HCT116 (cell line): Measurements from ENCODE around the gene RAPGEF3. TPM values are rescaled to one million over a fixed set of nuclear protein-coding genes. Genes with fewer than 3 reads are reported as not detected.
A peak's percentile ranks its signal among the peaks of the same experiment; 100 is the strongest.

Experiments
- ATAC-seq: fragments of 200-7000 bp; cut with Tn5 transposase; 2 replicates; pipeline ENCODE4 v1.9.1; 2020; ENCODE audit warnings: mild to moderate bottlenecking, moderate library complexity
- BruUV-seq: library from RNA; stranded (reverse); fragments of 400-500 nt; replicated peaks from 2 replicates; lab custom pipeline; 2021; lab: Mats Ljungman, UMichigan
- CTCF ChIA-PET: fragments of 300-600 bp; sonication (Branson Sonifier 250); formaldehyde crosslinking; loops from one replicate; lab custom pipeline; 2021; ENCODE audit warnings: antibody characterized with exemption; lab: Charles Lee
- POLR2A ChIA-PET: fragments of 300-600, 350-600 bp; sonication (Branson Sonifier 250); formaldehyde crosslinking; loops from one replicate; lab custom pipeline; 2021; ENCODE audit warnings: antibody characterized with exemption; lab: Charles Lee
- RAD21 ChIA-PET, 2 experiments: fragments of 300-600 bp; sonication (Branson Sonifier 250); formaldehyde crosslinking; loops; one replicate each; lab custom pipeline; 2023; ENCODE audit warnings: low total read pairs in 2 of 2; ENCODE audit not compliant: uncharacterized antibody in 2 of 2, unreplicated experiment in 2 of 2, low non-redundant PET in 1 of 2; lab: Charles Lee
- DNase-seq: peaks from one replicate; pipeline ENCODE4 v3.0.0-alpha.2; 2010; ENCODE audit warnings: low read depth, low spot score
- H2AFZ ChIP-seq: fragments of 200-600 bp; shearing (Covaris generic), sonication (generic); 2 replicates; pipeline ENCODE4 v1.6.1; 2017; ENCODE audit warnings: low read depth, mixed run types, mixed read lengths, antibody characterized with exemption, low read length; ENCODE audit not compliant: poor library complexity, severe bottlenecking
- H3K27ac ChIP-seq: 2 replicates; pipeline ENCODE4 v1.5.1; 2012; ENCODE audit warnings: low read depth, low read length
- H3K27me3 ChIP-seq: fragments of 200-600 bp; sonication (generic); 2 replicates; pipeline ENCODE4 v1.6.1; 2016; ENCODE audit warnings: mixed run types, low read length, mixed read lengths; ENCODE audit not compliant: insufficient read depth
- H3K36me3 ChIP-seq, 2 experiments: fragments of 200-500 bp in 1 of 2; fragments of 200-600 bp in 1 of 2; sonication (Bioruptor generic) in 1 of 2; sonication (generic) in 1 of 2; 2 replicates each; pipeline versions ENCODE4 v1.5.1 to v1.6.1; 2014 to 2016; ENCODE audit warnings: low read length in 2 of 2, inconsistent platforms in 1 of 2, mixed read lengths in 1 of 2, mixed run types in 1 of 2; ENCODE audit not compliant: insufficient read depth in 2 of 2, control insufficient read depth in 1 of 2
- H3K4me1 ChIP-seq, 2 experiments: fragments of 200-600 bp in 1 of 2; sonication (generic) in 1 of 2; 2 replicates each; pipeline versions ENCODE4 v1.5.1 to v1.6.1; 2012 to 2017; ENCODE audit warnings: low read length in 2 of 2, inconsistent platforms in 1 of 2, mild to moderate bottlenecking in 1 of 2, mixed read lengths in 1 of 2, mixed run types in 1 of 2, moderate library complexity in 1 of 2; ENCODE audit not compliant: insufficient read depth in 2 of 2, control insufficient read depth in 1 of 2
- H3K4me2 ChIP-seq: fragments of 200-600 bp; sonication (generic); 2 replicates; pipeline ENCODE4 v1.6.1; 2017; ENCODE audit warnings: mixed run types, low read length, mixed read lengths
- H3K4me3 ChIP-seq, 2 experiments: fragments of 200-600 bp in 1 of 2; sonication (generic) in 1 of 2; replicated peaks in 1 of 2; 2 replicates each; pipeline ENCODE4 v1.5.1; 2011 to 2016; ENCODE audit warnings: low read length in 2 of 2, control low read depth in 1 of 2, low read depth in 1 of 2, mild to moderate bottlenecking in 1 of 2, mixed read lengths in 1 of 2, mixed run types in 1 of 2
- H3K79me2 ChIP-seq: fragments of 200-600 bp; sonication (generic); 2 replicates; pipeline ENCODE4 v1.6.1; 2017; ENCODE audit warnings: mild to moderate bottlenecking, mixed run types, low read length, moderate library complexity, mixed read lengths; ENCODE audit not compliant: insufficient read depth
- H3K9ac ChIP-seq: fragments of 200-600 bp; sonication (generic); 2 replicates; pipeline ENCODE4 v1.6.1; 2016; ENCODE audit warnings: low read length, mixed read lengths
- H3K9me2 ChIP-seq: fragments of 200-600 bp; sonication (generic), shearing (Covaris generic); 2 replicates; pipeline ENCODE4 v1.6.1; 2017; ENCODE audit warnings: mixed run types, mild to moderate bottlenecking, moderate library complexity; ENCODE audit not compliant: insufficient read depth
- H3K9me3 ChIP-seq, 2 experiments: fragments of 200-500 bp in 1 of 2; fragments of 200-600 bp in 1 of 2; sonication (Bioruptor generic) in 1 of 2; sonication (generic) in 1 of 2; 2 replicates each; pipeline ENCODE4 v1.6.1; 2014 to 2017; ENCODE audit warnings: low read length in 2 of 2, mixed read lengths in 2 of 2, inconsistent platforms in 1 of 2, low read depth in 1 of 2, mild to moderate bottlenecking in 1 of 2, mixed run types in 1 of 2, moderate library complexity in 1 of 2; ENCODE audit not compliant: control insufficient read depth in 1 of 2, insufficient read depth in 1 of 2
- H4K20me1 ChIP-seq: fragments of 200-600 bp; sonication (generic), shearing (Covaris generic); 2 replicates; pipeline ENCODE4 v1.6.1; 2017; ENCODE audit warnings: mixed run types, mild to moderate bottlenecking, moderate library complexity; ENCODE audit not compliant: insufficient read depth
- CBX3 ChIP-seq: IDR thresholded peaks from 2 replicates; pipeline ENCODE4 v1.6.1; 2012; ENCODE audit warnings: low read depth
- EGR1 ChIP-seq: IDR thresholded peaks from 2 replicates; pipeline ENCODE4 v1.6.1; 2012; ENCODE audit warnings: low read depth
- EZH2 ChIP-seq: fragments of 200-600 bp; sonication (generic); IDR thresholded peaks from 2 replicates; pipeline ENCODE4 v1.6.1; 2017; ENCODE audit warnings: antibody characterized with exemption, mixed run types
- EZH2phosphoT487 ChIP-seq: fragments of 200-600 bp; IDR thresholded peaks from 2 replicates; pipeline ENCODE4 v1.6.1; 2018; ENCODE audit warnings: antibody characterized with exemption, borderline replicate concordance
- FOSL1 ChIP-seq: IDR thresholded peaks from 2 replicates; pipeline ENCODE4 v1.6.1; 2012; ENCODE audit warnings: low read depth
- JUND ChIP-seq: IDR thresholded peaks from 2 replicates; pipeline ENCODE4 v1.6.1; 2012
- MAX ChIP-seq: IDR thresholded peaks from 2 replicates; pipeline ENCODE4 v1.6.1; 2012
- POLR2A ChIP-seq: IDR thresholded peaks from 2 replicates; pipeline ENCODE4 v1.7.0; 2011; ENCODE audit warnings: borderline replicate concordance; ENCODE audit not compliant: insufficient read depth, insufficient read length; ENCODE audit errors: extremely low read depth
- RAD21 ChIP-seq: IDR thresholded peaks from 2 replicates; pipeline ENCODE4 v1.6.1; 2012; ENCODE audit warnings: low read depth, mild to moderate bottlenecking
- SIN3A ChIP-seq: IDR thresholded peaks from 2 replicates; pipeline ENCODE4 v1.6.1; 2012; ENCODE audit warnings: low read depth
- TCF7L2 ChIP-seq: IDR thresholded peaks from 2 replicates; pipeline ENCODE4 v1.7.0; 2011; ENCODE audit warnings: borderline replicate concordance, inconsistent platforms; ENCODE audit not compliant: insufficient read depth, insufficient read length; ENCODE audit errors: extremely low read depth
- YY1 ChIP-seq: IDR thresholded peaks from 2 replicates; pipeline ENCODE4 v1.6.1; 2011; ENCODE audit warnings: low read length, low read depth, moderate library complexity, mild to moderate bottlenecking; ENCODE audit not compliant: insufficient replicate concordance; ENCODE audit errors: extremely low read depth
- ZBTB33 ChIP-seq: IDR thresholded peaks from 2 replicates; pipeline ENCODE4 v1.6.1; 2011; ENCODE audit warnings: mild to moderate bottlenecking, low read length, moderate library complexity; ENCODE audit not compliant: insufficient replicate concordance; ENCODE audit errors: extremely low read depth
- ZFX ChIP-seq: fragments of 450-650 bp; IDR thresholded peaks from 2 replicates; pipeline ENCODE4 v1.6.1; 2017
- intact Hi-C: fragments of 100-400 bp; cut with micrococcal nuclease; formaldehyde crosslinking; loops from 2 replicates; pipeline ENCODE4 v1.10.0; 2022
- total RNA-seq: library from RNA; stranded (reverse); gene quantifications from one replicate; pipeline ENCODE4 v1.2.1, GENCODE V29; 2021; ENCODE audit not compliant: unreplicated experiment
- TF ChIP-seq, protein P1 (sequence below): IDR thresholded peaks from 2 replicates; pipeline ENCODE4 v1.6.1; 2012
- TF ChIP-seq, protein P2 (sequence below): IDR thresholded peaks from 2 replicates; pipeline ENCODE4 v1.6.1; 2012; ENCODE audit warnings: low read depth

The RAPGEF3 gene
- total RNA-seq, 1 experiment from 2014 or later: 1.8 TPM

GRCh38 chr12:47707355-47707754 is 51.3 kb downstream of the RAPGEF3 start:
- TF ChIP-seq SIN3A (no peak), EZH2 (no peak), YY1 (no peak), ZBTB33 (no peak), EGR1 (no peak), FOSL1 (no peak), JUND (no peak), TCF7L2 (no peak), ZFX (no peak), CBX3 (no peak), EZH2phosphoT487 (no peak), MAX (no peak), POLR2A (no peak), RAD21 (no peak)
- TF ChIP-seq, protein P1, sequence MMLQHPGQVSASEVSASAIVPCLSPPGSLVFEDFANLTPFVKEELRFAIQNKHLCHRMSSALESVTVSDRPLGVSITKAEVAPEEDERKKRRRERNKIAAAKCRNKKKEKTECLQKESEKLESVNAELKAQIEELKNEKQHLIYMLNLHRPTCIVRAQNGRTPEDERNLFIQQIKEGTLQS: no peak
- TF ChIP-seq, protein P2, sequence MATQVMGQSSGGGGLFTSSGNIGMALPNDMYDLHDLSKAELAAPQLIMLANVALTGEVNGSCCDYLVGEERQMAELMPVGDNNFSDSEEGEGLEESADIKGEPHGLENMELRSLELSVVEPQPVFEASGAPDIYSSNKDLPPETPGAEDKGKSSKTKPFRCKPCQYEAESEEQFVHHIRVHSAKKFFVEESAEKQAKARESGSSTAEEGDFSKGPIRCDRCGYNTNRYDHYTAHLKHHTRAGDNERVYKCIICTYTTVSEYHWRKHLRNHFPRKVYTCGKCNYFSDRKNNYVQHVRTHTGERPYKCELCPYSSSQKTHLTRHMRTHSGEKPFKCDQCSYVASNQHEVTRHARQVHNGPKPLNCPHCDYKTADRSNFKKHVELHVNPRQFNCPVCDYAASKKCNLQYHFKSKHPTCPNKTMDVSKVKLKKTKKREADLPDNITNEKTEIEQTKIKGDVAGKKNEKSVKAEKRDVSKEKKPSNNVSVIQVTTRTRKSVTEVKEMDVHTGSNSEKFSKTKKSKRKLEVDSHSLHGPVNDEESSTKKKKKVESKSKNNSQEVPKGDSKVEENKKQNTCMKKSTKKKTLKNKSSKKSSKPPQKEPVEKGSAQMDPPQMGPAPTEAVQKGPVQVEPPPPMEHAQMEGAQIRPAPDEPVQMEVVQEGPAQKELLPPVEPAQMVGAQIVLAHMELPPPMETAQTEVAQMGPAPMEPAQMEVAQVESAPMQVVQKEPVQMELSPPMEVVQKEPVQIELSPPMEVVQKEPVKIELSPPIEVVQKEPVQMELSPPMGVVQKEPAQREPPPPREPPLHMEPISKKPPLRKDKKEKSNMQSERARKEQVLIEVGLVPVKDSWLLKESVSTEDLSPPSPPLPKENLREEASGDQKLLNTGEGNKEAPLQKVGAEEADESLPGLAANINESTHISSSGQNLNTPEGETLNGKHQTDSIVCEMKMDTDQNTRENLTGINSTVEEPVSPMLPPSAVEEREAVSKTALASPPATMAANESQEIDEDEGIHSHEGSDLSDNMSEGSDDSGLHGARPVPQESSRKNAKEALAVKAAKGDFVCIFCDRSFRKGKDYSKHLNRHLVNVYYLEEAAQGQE: no peak
- ChIA-PET RAD21 (no interaction called here), CTCF (interaction anchor here (0.6 to 2.7 kb wide), 2 partner anchors 8 to 724 kb away, joined by 4 to 9 read pairs; no protein-coding TSS in a partner anchor), POLR2A (no interaction called here)
- H3K4me2 ChIP-seq: peak overlapping the region; percentile 89; the same call in 1 of the 2 replicates
- H3K27me3 ChIP-seq: no peaks in the 10 kb centered on the region
- H3K4me3 ChIP-seq: no peak overlapping the region
- no peaks in the 10 kb centered on the region; a peak in 1 of 4 replicates for H3K36me3 ChIP-seq
- DNase-seq (no peak), ATAC-seq (no peak)
- peaks cover 30% of the 10 kb centered on the region for H3K79me2 ChIP-seq
- no peak overlapping the region for H2AFZ ChIP-seq
- no peaks in the 10 kb centered on the region for H4K20me1 ChIP-seq
- no peaks in the 10 kb centered on the region for H3K9me2 ChIP-seq
- BruUV-seq: no TSS peak
- no peak overlapping the region for H3K9ac ChIP-seq
- H3K4me1 ChIP-seq: peaks cover 5 to 16% of the 10 kb centered on the region in 2 experiments; a peak in 3 of 4 replicates
- H3K27ac ChIP-seq: no peak overlapping the region
- intact Hi-C loops: no loop called here
- no peaks in the 10 kb centered on the region for H3K9me3 ChIP-seq
